Natural killer cell (primary cell): Measurements from ENCODE around the gene ATP5F1B. TPM values are rescaled to one million over a fixed set of nuclear protein-coding genes. Genes with fewer than 3 reads are reported as not detected.

ENCODE experiments used
- ATAC-seq, 3 donors: fragments of 150-1000 bp in 2 of 3; fragments of 200-7000 bp in 1 of 3; cut with Tn5 transposase; 1 replicate in 1 of 3; 2 replicates in 2 of 3; pipeline ENCODE4 v1.10.0; 2021; ENCODE audit warnings: mild to moderate bottlenecking in 2 of 3, moderate library complexity in 2 of 3
- DNase-seq, 2 donors: peaks; one replicate each; pipeline versions ENCODE4 v3.0.0 to v3.0.0-alpha.2; 2013 to 2021; ENCODE audit warnings: mixed read lengths in 1 of 2
- H3K27ac ChIP-seq: one replicate; pipeline ENCODE4 v1.5.1; 2013; ENCODE audit warnings: mild to moderate bottlenecking, low read length
- H3K27me3 ChIP-seq: one replicate; pipeline ENCODE4 v1.6.1; 2013; ENCODE audit warnings: low read length; ENCODE audit not compliant: control insufficient read depth, insufficient read depth
- H3K36me3 ChIP-seq: one replicate; pipeline ENCODE4 v1.6.1; 2013; ENCODE audit warnings: low read length; ENCODE audit not compliant: control insufficient read depth, insufficient read depth
- H3K4me1 ChIP-seq: one replicate; pipeline ENCODE4 v1.6.1; 2013; ENCODE audit warnings: low read length; ENCODE audit not compliant: control insufficient read depth, insufficient read depth
- H3K4me3 ChIP-seq: one replicate; pipeline ENCODE4 v1.5.1; 2013; ENCODE audit warnings: low read length
- H3K9me3 ChIP-seq: one replicate; pipeline ENCODE4 v1.6.1; 2013; ENCODE audit warnings: low read length; ENCODE audit not compliant: control insufficient read depth, insufficient read depth
- H3K27ac Mint-ChIP-seq, 2 donors: one replicate each; pipeline ENCODE4 v1.8.0; 2022; ENCODE audit warnings: mild to moderate bottlenecking in 2 of 2, mixed read lengths in 2 of 2, moderate library complexity in 1 of 2
- H3K27me3 Mint-ChIP-seq, 2 donors: one replicate each; pipeline ENCODE4 v1.8.0; 2022; ENCODE audit warnings: low read depth in 2 of 2, mixed read lengths in 2 of 2
- H3K36me3 Mint-ChIP-seq: one replicate; pipeline ENCODE4 v1.8.0; 2022; ENCODE audit warnings: mixed read lengths
- H3K4me1 Mint-ChIP-seq, 2 donors: one replicate each; pipeline ENCODE4 v1.8.0; 2022; ENCODE audit warnings: mixed read lengths in 2 of 2
- H3K4me3 Mint-ChIP-seq: one replicate; pipeline ENCODE4 v1.8.0; 2022; ENCODE audit warnings: mild to moderate bottlenecking, moderate library complexity, mixed read lengths
- H3K9me3 Mint-ChIP-seq, 2 donors: one replicate each; pipeline ENCODE4 v1.8.0; 2022; ENCODE audit warnings: mixed read lengths in 2 of 2
- WGBS: methylation state at CpG from one replicate; pipeline ENCODE4 v1.1.7; 2013; ENCODE audit warnings: missing lambda C conversion rate; ENCODE audit not compliant: insufficient coverage; 5-methylcytosine and 5-hydroxymethylcytosine counted together
- intact Hi-C: fragments of 100-400 bp; cut with micrococcal nuclease; formaldehyde crosslinking; loops from one replicate; pipeline ENCODE4 v1.14.2; 2022
- total RNA-seq, 4 donors: library from RNA; stranded (reverse); fragments of 120-200 nt in 1 of 4; gene quantifications; one replicate each; pipeline versions ENCODE4 v1.2.3 to v1.2.4, GENCODE V29; 2013 to 2022
- TF ChIP-seq, protein P1 (sequence below): fragments of 200-600 bp; IDR thresholded peaks from one replicate; pipeline ENCODE4 v1.8.0; 2022; ENCODE audit warnings: antibody characterized with exemption

Gene ATP5F1B
- total RNA-seq, 3 donors from 2014 or later (not counting 1 experiment from before 2014, with no cell fraction given), result 335 to 378 (median 342) TPM

DNA sequence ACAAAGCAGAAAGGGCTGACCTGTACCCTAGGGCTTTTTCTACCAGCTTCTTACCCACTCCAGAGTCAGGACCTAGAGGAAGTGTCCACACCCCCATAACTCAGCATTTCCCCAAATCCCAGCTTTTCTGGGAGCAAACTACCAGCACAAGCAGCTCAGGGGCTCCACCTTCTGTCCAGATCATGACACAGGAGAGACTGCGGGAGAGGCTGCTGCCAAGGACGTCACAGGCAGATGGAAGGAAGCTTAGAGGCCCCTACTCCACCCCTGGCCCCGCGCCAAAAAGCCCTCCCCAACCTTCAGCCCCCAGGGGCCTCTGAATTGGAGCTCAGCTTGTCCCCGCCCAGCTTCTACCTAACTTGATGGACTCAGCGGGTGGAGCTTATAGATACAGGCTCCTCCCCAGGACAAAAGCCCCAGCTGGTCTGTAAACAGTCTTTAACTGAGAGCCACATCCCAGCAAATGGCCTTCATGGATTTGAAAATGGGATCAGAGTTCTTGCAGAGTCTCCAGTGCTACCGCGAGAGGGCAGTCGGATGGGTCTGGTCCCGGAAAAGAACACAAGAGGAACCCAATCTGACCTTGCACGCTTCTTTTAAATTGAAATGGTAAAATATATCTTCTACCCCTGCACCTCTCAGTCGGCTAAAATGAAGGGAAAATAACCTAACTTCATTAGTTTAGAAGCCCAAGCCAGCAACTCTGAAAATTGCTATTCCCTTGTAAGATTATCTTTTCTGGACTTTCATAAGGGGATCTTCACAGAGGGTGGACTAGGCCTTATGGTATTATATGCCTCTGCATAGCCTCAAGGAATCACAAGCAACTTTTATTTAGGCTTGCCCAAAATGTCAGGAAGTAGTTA, 8.9 kb downstream of the ATP5F1B start:
- Mint-ChIP-seq H3K4me3 (peak overlapping the region; percentile 99), H3K4me1 (peaks cover 39 to 53% of the 10 kb centered on the region in 2 donors), H3K27me3 (no peaks in the 10 kb centered on the region), H3K27ac (peak overlapping the region; percentile 91 to 93), H3K36me3 (no peaks in the 10 kb centered on the region), H3K9me3 (no peaks in the 10 kb centered on the region)
- Histone ChIP-seq H3K9me3 (no peaks in the 10 kb centered on the region), H3K4me1 (peaks cover 51% of the 10 kb centered on the region), H3K4me3 (peak overlapping the region; percentile 74), H3K36me3 (peaks cover 44% of the 10 kb centered on the region), H3K27me3 (no peaks in the 10 kb centered on the region), H3K27ac (peak overlapping the region; percentile 68)
- TF ChIP-seq, protein P1, sequence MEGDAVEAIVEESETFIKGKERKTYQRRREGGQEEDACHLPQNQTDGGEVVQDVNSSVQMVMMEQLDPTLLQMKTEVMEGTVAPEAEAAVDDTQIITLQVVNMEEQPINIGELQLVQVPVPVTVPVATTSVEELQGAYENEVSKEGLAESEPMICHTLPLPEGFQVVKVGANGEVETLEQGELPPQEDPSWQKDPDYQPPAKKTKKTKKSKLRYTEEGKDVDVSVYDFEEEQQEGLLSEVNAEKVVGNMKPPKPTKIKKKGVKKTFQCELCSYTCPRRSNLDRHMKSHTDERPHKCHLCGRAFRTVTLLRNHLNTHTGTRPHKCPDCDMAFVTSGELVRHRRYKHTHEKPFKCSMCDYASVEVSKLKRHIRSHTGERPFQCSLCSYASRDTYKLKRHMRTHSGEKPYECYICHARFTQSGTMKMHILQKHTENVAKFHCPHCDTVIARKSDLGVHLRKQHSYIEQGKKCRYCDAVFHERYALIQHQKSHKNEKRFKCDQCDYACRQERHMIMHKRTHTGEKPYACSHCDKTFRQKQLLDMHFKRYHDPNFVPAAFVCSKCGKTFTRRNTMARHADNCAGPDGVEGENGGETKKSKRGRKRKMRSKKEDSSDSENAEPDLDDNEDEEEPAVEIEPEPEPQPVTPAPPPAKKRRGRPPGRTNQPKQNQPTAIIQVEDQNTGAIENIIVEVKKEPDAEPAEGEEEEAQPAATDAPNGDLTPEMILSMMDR, result peak; percentile 57
- intact Hi-C loops, result loop anchor here (1.0 to 5.0 kb wide), 4 partner anchors 9 to 275 kb away; partner anchors contain the start of genes APOF, PTGES3 and STAT2
- ATAC-seq, result peak; percentile 60 to 85 (median 67)
- 13% methylated on average over 12 of the region's 12 CpGs for WGBS
- peak; percentile 85 to 98 for DNase-seq

DNA sequence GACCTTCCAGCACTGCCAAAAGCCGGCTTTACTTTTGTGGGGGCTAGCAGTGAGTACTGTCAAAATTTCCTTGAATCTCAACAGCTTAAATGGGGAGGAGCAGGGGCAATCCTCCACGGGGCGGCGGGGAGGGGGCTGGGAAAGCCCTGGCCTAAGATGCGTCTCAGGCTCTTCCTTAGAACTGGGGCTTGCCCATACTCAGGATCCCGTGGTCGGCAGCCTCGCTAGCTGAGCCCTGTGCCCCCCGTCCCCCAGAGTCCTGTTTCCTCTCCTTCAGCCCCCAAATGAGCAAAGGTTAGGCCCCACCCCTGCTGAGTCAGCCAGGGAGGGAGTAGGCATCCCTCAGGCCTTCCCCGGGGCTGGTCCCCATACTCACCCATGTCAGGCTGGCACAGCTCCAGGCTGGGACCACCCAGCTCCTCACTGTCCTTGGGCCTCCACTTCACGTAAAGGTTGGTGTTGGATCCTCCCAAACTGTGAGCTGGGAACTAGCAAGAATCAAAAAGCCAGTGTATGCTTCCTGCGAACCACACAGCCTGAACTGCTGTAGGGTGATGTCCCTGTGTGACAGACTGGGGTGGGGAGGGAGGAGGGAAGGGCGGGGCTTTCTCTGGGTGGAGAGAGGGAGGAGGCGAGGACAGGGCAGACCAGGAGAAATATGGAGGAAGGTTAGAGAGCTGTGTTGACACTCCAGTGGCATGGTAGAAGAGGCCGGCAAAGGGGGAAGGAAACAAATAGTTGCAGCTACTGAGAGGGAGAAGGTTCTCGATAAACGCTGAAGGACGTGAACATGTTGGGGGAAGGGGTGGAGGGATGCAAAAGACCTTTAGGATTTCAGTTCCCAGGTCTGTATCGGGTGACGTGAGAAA, 9.7 kb downstream of the ATP5F1B start:
- DNase-seq (peak; percentile 63 to 91), ATAC-seq (peak; percentile 59 to 78 (median 62))
- Mint-ChIP-seq H3K4me1 (peaks cover 39 to 60% of the 10 kb centered on the region in 2 donors), H3K36me3 (no peaks in the 10 kb centered on the region), H3K9me3 (no peaks in the 10 kb centered on the region), H3K4me3 (peak overlapping the region; percentile 99), H3K27me3 (no peaks in the 10 kb centered on the region), H3K27ac (peak overlapping the region; percentile 91 to 93)
- intact Hi-C loops, result loop anchor here (1.0 to 5.0 kb wide), 4 partner anchors 10 to 274 kb away; partner anchors contain the start of genes APOF, PTGES3 and STAT2
- H3K4me1 ChIP-seq, result peaks cover 55% of the 10 kb centered on the region
- WGBS, result 3% methylated on average over 20 of the region's 20 CpGs
- TF ChIP-seq, protein P1, result no peak
- no peaks in the 10 kb centered on the region for H3K9me3 ChIP-seq
- H3K4me3 ChIP-seq, result peak overlapping the region; percentile 74
- H3K27ac ChIP-seq, result peak overlapping the region; percentile 68
- H3K27me3 ChIP-seq, result no peaks in the 10 kb centered on the region
- peaks cover 36% of the 10 kb centered on the region for H3K36me3 ChIP-seq

DNA sequence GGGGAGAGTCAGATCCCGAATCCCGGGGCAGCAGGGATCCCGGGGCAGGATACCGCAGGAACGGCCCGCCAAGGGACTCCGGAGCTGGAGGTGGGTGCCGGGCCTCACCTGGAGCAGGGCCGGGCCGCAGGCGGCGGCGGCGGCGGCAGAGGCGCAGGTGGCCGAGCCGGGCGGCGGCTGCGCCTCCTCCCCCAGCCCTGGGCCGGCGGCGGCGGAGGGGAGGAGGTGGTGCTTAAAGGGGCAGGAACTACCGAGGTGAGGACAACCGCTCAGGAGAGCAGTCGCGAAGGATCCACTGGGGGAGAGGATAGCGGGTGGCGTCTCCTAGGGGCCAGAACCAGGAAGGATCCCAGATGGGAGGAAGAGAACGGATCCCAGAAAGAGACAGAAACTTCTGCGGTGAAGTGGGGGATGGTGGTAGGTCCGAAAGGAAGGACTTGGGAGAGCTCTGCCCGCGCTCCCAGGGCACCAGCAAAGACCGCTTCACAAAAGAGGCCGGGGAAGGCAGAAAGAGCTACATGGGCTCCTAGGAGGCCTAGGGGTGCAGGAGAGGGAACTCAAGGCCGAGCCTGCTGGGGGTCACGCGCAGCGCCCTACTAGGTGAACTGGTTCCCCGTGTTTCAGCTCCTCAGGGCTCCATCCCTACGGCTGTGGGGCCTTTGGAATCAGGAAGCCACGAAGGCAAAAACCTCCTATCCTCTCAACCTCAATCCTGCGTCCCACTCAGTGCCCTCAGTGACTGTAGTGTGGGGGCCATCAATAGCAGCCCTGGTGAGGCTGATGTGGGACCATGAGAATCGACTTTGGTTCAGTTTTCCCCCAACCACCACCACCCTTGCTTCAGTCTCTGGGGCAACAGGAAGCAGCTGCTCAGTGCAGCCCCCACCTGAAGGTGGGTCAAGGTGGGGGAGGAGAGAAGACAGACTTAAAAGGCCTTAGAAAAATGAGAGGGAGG, 10.7 kb downstream of the ATP5F1B start:
- H3K27ac Mint-ChIP-seq, result peak overlapping the region; percentile 91 to 93
- peak overlapping the region; percentile 74 for H3K4me3 ChIP-seq
- H3K9me3 ChIP-seq, result no peaks in the 10 kb centered on the region
- intact Hi-C loops, result loop anchor here (5.0 kb wide), 2 partner anchors 33 to 273 kb away; partner anchors contain the start of genes APOF and STAT2
- peak; percentile 67 to 78 for DNase-seq
- H3K4me3 Mint-ChIP-seq, result peak overlapping the region; percentile 99
- whole genome bisulfite sequencing, result under 1% methylated on average over 43 of the region's 47 CpGs
- H3K4me1 ChIP-seq, result peaks cover 64% of the 10 kb centered on the region
- H3K36me3 Mint-ChIP-seq, result no peaks in the 10 kb centered on the region
- TF ChIP-seq, protein P1, result no peak
- H3K4me1 Mint-ChIP-seq, result peaks cover 47 to 69% of the 10 kb centered on the region in 2 donors
- H3K27me3 ChIP-seq, result no peaks in the 10 kb centered on the region
- H3K27ac ChIP-seq, result peak overlapping the region; percentile 74
- H3K27me3 Mint-ChIP-seq, result no peaks in the 10 kb centered on the region
- peak; percentile 37 to 56 (median 53) for ATAC-seq
- peaks cover 29% of the 10 kb centered on the region for H3K36me3 ChIP-seq
- H3K9me3 Mint-ChIP-seq, result no peaks in the 10 kb centered on the region
